Measurements from ENCODE around the gene SPSB2. TPM values are rescaled to one million over a fixed set of nuclear protein-coding genes. Genes with fewer than 3 reads are reported as not detected.

The SPSB2 gene
- total and polyA plus RNA-seq, 12 donors = 2.5 to 24.5 (median 16.0) TPM

- peak within 1 kb of the TSS in 2 of 5 donors; percentile 10 to 60 for H3K27ac ChIP-seq
- no peaks in the 10 kb centered on the region for H3K9me3 ChIP-seq (replicated peaks in 1 of 3)
- peak within 1 kb of the TSS in 1 of 4 donors; percentile 40 for H3K4me3 ChIP-seq
- intact Hi-C loops (cut with DNase I) = loop anchor here (5.0 to 10.0 kb wide), 2 partner anchors 77 to 90 kb away; no protein-coding TSS in a partner anchor
- peaks cover 4% of the 10 kb centered on the region for H3K27me3 ChIP-seq
- DNase-seq = peak in 5 of 7 donors; percentile 38 to 78 (median 55)
- no peaks in the 10 kb centered on the region for H3K36me3 ChIP-seq (replicated peaks in 1 of 2)
- TF ChIP-seq, protein P1, sequence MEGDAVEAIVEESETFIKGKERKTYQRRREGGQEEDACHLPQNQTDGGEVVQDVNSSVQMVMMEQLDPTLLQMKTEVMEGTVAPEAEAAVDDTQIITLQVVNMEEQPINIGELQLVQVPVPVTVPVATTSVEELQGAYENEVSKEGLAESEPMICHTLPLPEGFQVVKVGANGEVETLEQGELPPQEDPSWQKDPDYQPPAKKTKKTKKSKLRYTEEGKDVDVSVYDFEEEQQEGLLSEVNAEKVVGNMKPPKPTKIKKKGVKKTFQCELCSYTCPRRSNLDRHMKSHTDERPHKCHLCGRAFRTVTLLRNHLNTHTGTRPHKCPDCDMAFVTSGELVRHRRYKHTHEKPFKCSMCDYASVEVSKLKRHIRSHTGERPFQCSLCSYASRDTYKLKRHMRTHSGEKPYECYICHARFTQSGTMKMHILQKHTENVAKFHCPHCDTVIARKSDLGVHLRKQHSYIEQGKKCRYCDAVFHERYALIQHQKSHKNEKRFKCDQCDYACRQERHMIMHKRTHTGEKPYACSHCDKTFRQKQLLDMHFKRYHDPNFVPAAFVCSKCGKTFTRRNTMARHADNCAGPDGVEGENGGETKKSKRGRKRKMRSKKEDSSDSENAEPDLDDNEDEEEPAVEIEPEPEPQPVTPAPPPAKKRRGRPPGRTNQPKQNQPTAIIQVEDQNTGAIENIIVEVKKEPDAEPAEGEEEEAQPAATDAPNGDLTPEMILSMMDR (IDR thresholded peaks at IDR 0.05) = no peak
- no peak for TF ChIP-seq POLR2A (IDR thresholded peaks at IDR 0.05)
- 0 to 15% (median 1%) methylated on average over 5 to 28 of the region's 28 CpGs for WGBS, 4 donors
- H3K4me1 ChIP-seq (replicated peaks in 1 of 2) = peaks cover 6 to 8% of the 10 kb centered on the region in 2 donors
These were observed 51.3 kb downstream of the SPSB2 start, which contains the start of gene GPR162 for GRCh38 chr12:6821591-6822425. TSS of gene GPR162 (plus strand) at chr12:6821821. CDS start at chr12:6823899, 2,078 bp downstream.

Other genes with a start within 250 kb of the SPSB2 start
- gene LPAR5, start 237.3 kb downstream of the SPSB2 start, total RNA-seq = 10 to 100 TPM in 1 of 9 donors, 1 to 10 TPM in 7, under 1 TPM in 1; 0.28 to 11.6 (median 8.1) TPM
- gene LPAR5, start 237.3 kb downstream of the SPSB2 start, polyA plus RNA-seq = 1 to 10 TPM; 1.3 to 2.2 (median 1.5) TPM
- 1 to 10 TPM in 7 of 9 donors, under 1 TPM in 2; 0.36 to 3.1 (median 1.4) TPM for gene ACRBP, start 225.9 kb downstream of the SPSB2 start, total RNA-seq
- 1 to 10 TPM in 1 of 3 donors, under 1 TPM in 2; 0.91 to 2.8 (median 0.99) TPM for gene ACRBP, start 225.9 kb downstream of the SPSB2 start, polyA plus RNA-seq
- gene ING4, start 210.2 kb downstream of the SPSB2 start, total RNA-seq = 10 to 100 TPM; 22.6 to 87.6 (median 54.1) TPM
- 10 to 100 TPM; 31.6 to 40.1 (median 32.3) TPM for gene ING4, start 210.2 kb downstream of the SPSB2 start, polyA plus RNA-seq
- 10 to 100 TPM; 19.9 to 67.2 (median 41.4) TPM for gene ZNF384, start 183.9 kb downstream of the SPSB2 start, total RNA-seq
- gene ZNF384, start 183.9 kb downstream of the SPSB2 start, polyA plus RNA-seq = 10 to 100 TPM; 45.5 to 71.2 (median 49.5) TPM
- gene PIANP, start 172.5 kb downstream of the SPSB2 start, total RNA-seq = 1 to 10 TPM in 1 of 9 donors, under 1 TPM in 5, not detected in 3; 0.11 to 4.6 (median 0.45) TPM
- gene PIANP, start 172.5 kb downstream of the SPSB2 start, polyA plus RNA-seq = 1 to 10 TPM; 2.4 to 5.2 (median 3.5) TPM
- 100 to 1,000 TPM in 1 of 9 donors, 10 to 100 TPM in 8; 56.5 to 105 (median 83.2) TPM for gene COPS7A, start 149.3 kb downstream of the SPSB2 start, total RNA-seq
- gene COPS7A, start 149.3 kb downstream of the SPSB2 start, polyA plus RNA-seq = 10 to 100 TPM; 46.5 to 85.1 (median 50.6) TPM
- 100 to 1,000 TPM; 135 to 334 (median 225) TPM for gene MLF2, start 120.2 kb downstream of the SPSB2 start, total RNA-seq
- gene MLF2, start 120.2 kb downstream of the SPSB2 start, polyA plus RNA-seq = 100 to 1,000 TPM; 181 to 248 (median 233) TPM
- 100 to 1,000 TPM in 6 of 9 donors, 10 to 100 TPM in 3; 27.0 to 269 (median 127) TPM for gene PTMS, start 106.9 kb downstream of the SPSB2 start, total RNA-seq
- gene PTMS, start 106.9 kb downstream of the SPSB2 start, polyA plus RNA-seq = 1,000 to 10,000 TPM in 1 of 3 donors, 100 to 1,000 TPM in 2; 134 to 1,405 (median 631) TPM
- under 1 TPM in 7 of 9 donors, not detected in 2; 0.11 to 0.96 (median 0.64) TPM for gene LAG3, start 100.8 kb downstream of the SPSB2 start, total RNA-seq
- gene LAG3, start 100.8 kb downstream of the SPSB2 start, polyA plus RNA-seq = 1 to 10 TPM in 2 of 3 donors, under 1 TPM in 1; 0.29 to 4.3 (median 2.3) TPM
- gene CD4, start 83.8 kb downstream of the SPSB2 start, total RNA-seq = 10 to 100 TPM in 8 of 9 donors, 1 to 10 TPM in 1; 2.4 to 52.8 (median 29.5) TPM
- gene CD4, start 83.8 kb downstream of the SPSB2 start, polyA plus RNA-seq = 10 to 100 TPM in 1 of 3 donors, 1 to 10 TPM in 2; 8.1 to 12.9 (median 9.1) TPM
- gene GPR162, start 51.5 kb downstream of the SPSB2 start, total RNA-seq = 10 to 100 TPM in 1 of 9 donors, 1 to 10 TPM in 8; 1.1 to 11.9 (median 4.0) TPM
- 10 to 100 TPM in 2 of 3 donors, 1 to 10 TPM in 1; 5.3 to 42.6 (median 13.7) TPM for gene GPR162, start 51.5 kb downstream of the SPSB2 start, polyA plus RNA-seq
- 10 to 100 TPM in 7 of 9 donors, 1 to 10 TPM in 2; 2.6 to 23.6 (median 14.6) TPM for gene P3H3, start 44.9 kb downstream of the SPSB2 start, total RNA-seq
- 10 to 100 TPM in 2 of 3 donors, 1 to 10 TPM in 1; 3.7 to 58.1 (median 51.0) TPM for gene P3H3, start 44.9 kb downstream of the SPSB2 start, polyA plus RNA-seq
- gene GNB3, start 32.4 kb downstream of the SPSB2 start, total RNA-seq = 1 to 10 TPM in 5 of 9 donors, under 1 TPM in 3, not detected in 1; 0.44 to 2.6 (median 1.6) TPM
- gene GNB3, start 32.4 kb downstream of the SPSB2 start, polyA plus RNA-seq = 10 to 100 TPM in 2 of 3 donors, 1 to 10 TPM in 1; 1.0 to 22.4 (median 11.6) TPM
- 10 to 100 TPM in 1 of 9 donors, 1 to 10 TPM in 7, not detected in 1; 2.6 to 17.7 (median 3.4) TPM for gene CDCA3, start 22.0 kb downstream of the SPSB2 start, total RNA-seq
- 1 to 10 TPM; 3.5 to 5.5 (median 5.3) TPM for gene CDCA3, start 22.0 kb downstream of the SPSB2 start, polyA plus RNA-seq
- 100 to 1,000 TPM in 6 of 9 donors, 10 to 100 TPM in 3; 60.0 to 162 (median 122) TPM for gene USP5, start 21.2 kb downstream of the SPSB2 start, total RNA-seq
- gene USP5, start 21.2 kb downstream of the SPSB2 start, polyA plus RNA-seq = 100 to 1,000 TPM in 1 of 3 donors, 10 to 100 TPM in 2; 30.6 to 109 (median 32.5) TPM
- gene TPI1, start 5.8 kb downstream of the SPSB2 start, total RNA-seq = 1,000 to 10,000 TPM in 1 of 9 donors, 100 to 1,000 TPM in 8; 555 to 1,141 (median 862) TPM
- gene TPI1, start 5.8 kb downstream of the SPSB2 start, polyA plus RNA-seq = 1,000 to 10,000 TPM in 1 of 3 donors, 100 to 1,000 TPM in 2; 241 to 2,322 (median 444) TPM
- 10 to 100 TPM in 6 of 9 donors, 1 to 10 TPM in 3; 6.9 to 18.6 (median 12.5) TPM for gene LRRC23, start 31.5 kb upstream of the SPSB2 start, total RNA-seq
- gene LRRC23, start 31.5 kb upstream of the SPSB2 start, polyA plus RNA-seq = 10 to 100 TPM; 11.0 to 29.0 (median 13.8) TPM
- 10 to 100 TPM in 7 of 9 donors, 1 to 10 TPM in 2; 7.4 to 53.6 (median 32.1) TPM for gene ENO2, start 41.3 kb upstream of the SPSB2 start, total RNA-seq
- gene ENO2, start 41.3 kb upstream of the SPSB2 start, polyA plus RNA-seq = 100 to 1,000 TPM in 1 of 3 donors, 10 to 100 TPM in 2; 29.5 to 113 (median 42.3) TPM
- gene ATN1, start 54.7 kb upstream of the SPSB2 start, total RNA-seq = 100 to 1,000 TPM in 4 of 9 donors, 10 to 100 TPM in 4, 1 to 10 TPM in 1; 8.8 to 263 (median 92.8) TPM
- 100 to 1,000 TPM in 2 of 3 donors, 10 to 100 TPM in 1; 57.4 to 482 (median 258) TPM for gene ATN1, start 54.7 kb upstream of the SPSB2 start, polyA plus RNA-seq
- not detected for gene RNU7-1, start 70.5 kb upstream of the SPSB2 start, total RNA-seq
- gene RNU7-1, start 70.5 kb upstream of the SPSB2 start, polyA plus RNA-seq = not detected
- 100 to 1,000 TPM; 152 to 505 (median 283) TPM for gene C12orf57, start 70.7 kb upstream of the SPSB2 start, total RNA-seq
- 100 to 1,000 TPM in 2 of 3 donors, 10 to 100 TPM in 1; 58.4 to 335 (median 271) TPM for gene C12orf57, start 70.7 kb upstream of the SPSB2 start, polyA plus RNA-seq
- gene PTPN6, start 78.1 kb upstream of the SPSB2 start, total RNA-seq = 10 to 100 TPM; 24.5 to 86.2 (median 63.0) TPM
- 100 to 1,000 TPM in 2 of 3 donors, 10 to 100 TPM in 1; 36.2 to 204 (median 127) TPM for gene PTPN6, start 78.1 kb upstream of the SPSB2 start, polyA plus RNA-seq
- 100 to 1,000 TPM; 158 to 344 (median 227) TPM for gene PHB2, start 97.4 kb upstream of the SPSB2 start, total RNA-seq
- gene PHB2, start 97.4 kb upstream of the SPSB2 start, polyA plus RNA-seq = 100 to 1,000 TPM; 128 to 222 (median 131) TPM
- 10 to 100 TPM; 21.9 to 81.9 (median 39.9) TPM for gene EMG1, start 97.6 kb upstream of the SPSB2 start, total RNA-seq
- 10 to 100 TPM; 14.2 to 43.1 (median 15.6) TPM for gene EMG1, start 97.6 kb upstream of the SPSB2 start, polyA plus RNA-seq
- 100 to 1,000 TPM in 2 of 9 donors, 10 to 100 TPM in 7; 28.5 to 146 (median 79.8) TPM for gene LPCAT3, start 145.2 kb upstream of the SPSB2 start, total RNA-seq
- gene LPCAT3, start 145.2 kb upstream of the SPSB2 start, polyA plus RNA-seq = 10 to 100 TPM; 40.4 to 87.5 (median 49.3) TPM
- 100 to 1,000 TPM in 8 of 9 donors, 10 to 100 TPM in 1; 51.5 to 582 (median 295) TPM for gene C1S, start 187.4 kb upstream of the SPSB2 start, total RNA-seq
- 100 to 1,000 TPM; 171 to 234 (median 229) TPM for gene C1S, start 187.4 kb upstream of the SPSB2 start, polyA plus RNA-seq
- 1,000 to 10,000 TPM in 1 of 9 donors, 100 to 1,000 TPM in 7, 10 to 100 TPM in 1; 10.3 to 1,160 (median 439) TPM for gene C1R, start 219.1 kb upstream of the SPSB2 start, total RNA-seq
- gene C1R, start 219.1 kb upstream of the SPSB2 start, polyA plus RNA-seq = 100 to 1,000 TPM; 256 to 425 (median 307) TPM
- 100 to 1,000 TPM in 8 of 9 donors, 10 to 100 TPM in 1; 33.3 to 407 (median 159) TPM for gene C1RL, start 235.9 kb upstream of the SPSB2 start, total RNA-seq
- gene C1RL, start 235.9 kb upstream of the SPSB2 start, polyA plus RNA-seq = 100 to 1,000 TPM; 120 to 186 (median 156) TPM

All from adrenal gland (tissue), 12 donors.